GM19193 (cell line): Measurements from ENCODE around the gene NIPAL4.

ENCODE experiments used
- POLR2A ChIP-seq: IDR thresholded peaks from 4 replicates; pipeline ENCODE4 v1.6.1; 2011; ENCODE audit not compliant: insufficient read depth, insufficient read length; ENCODE audit errors: extremely low read depth

Gene NIPAL4

DNA sequence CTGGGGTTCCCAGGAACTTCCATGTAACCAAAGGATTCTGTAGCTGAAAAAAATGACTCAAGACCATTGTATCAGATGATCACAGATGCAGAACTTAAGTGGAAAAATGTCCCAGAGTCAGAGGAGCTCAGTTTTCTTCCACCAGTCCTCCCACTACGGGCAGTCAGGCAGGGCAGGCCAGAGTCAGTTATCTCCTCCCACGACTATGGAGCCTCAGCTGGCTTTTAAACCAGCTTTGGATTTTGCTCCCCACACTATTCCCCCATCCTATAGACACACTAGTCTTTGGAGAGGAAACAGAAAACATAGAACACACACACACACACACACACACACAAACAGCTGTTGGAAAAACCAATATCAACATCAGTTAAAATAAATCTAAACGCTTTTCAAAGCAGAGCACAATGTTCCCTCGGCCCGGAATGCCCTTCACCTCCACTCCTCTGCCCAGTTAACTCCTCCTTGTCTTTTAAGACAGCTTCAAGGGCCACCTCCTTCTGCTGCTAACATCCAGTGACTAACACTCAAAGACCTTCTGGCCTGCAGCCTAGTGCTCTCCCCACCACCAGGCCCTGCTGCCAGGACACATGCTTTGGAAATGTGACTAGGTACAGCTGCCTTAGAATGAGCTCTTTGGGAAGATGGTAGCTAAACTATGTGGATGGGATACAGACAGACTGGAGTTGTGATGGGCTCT is 56.8 kb downstream of the NIPAL4 start:
- no peak for TF ChIP-seq POLR2A

DNA sequence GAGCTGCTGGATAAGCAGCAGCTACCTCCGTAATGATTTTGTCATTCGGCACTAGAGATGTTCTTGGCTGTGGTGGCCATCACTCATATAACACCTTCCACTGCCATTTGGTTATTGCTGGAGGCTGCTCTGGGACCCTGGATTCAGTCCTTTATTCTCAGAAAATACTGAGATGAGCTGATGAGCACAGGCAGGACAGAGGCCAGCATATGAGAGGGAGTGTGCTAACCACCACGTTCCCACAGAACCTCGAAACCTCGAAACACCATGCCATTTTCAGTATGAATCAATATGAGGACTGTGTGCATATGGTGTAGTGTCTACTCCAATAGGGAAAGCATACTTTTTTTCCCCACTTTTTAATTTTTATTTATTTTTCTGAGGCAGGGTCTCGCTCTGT is 59.0 kb downstream of the NIPAL4 start:
- no peak for TF ChIP-seq POLR2A

DNA sequence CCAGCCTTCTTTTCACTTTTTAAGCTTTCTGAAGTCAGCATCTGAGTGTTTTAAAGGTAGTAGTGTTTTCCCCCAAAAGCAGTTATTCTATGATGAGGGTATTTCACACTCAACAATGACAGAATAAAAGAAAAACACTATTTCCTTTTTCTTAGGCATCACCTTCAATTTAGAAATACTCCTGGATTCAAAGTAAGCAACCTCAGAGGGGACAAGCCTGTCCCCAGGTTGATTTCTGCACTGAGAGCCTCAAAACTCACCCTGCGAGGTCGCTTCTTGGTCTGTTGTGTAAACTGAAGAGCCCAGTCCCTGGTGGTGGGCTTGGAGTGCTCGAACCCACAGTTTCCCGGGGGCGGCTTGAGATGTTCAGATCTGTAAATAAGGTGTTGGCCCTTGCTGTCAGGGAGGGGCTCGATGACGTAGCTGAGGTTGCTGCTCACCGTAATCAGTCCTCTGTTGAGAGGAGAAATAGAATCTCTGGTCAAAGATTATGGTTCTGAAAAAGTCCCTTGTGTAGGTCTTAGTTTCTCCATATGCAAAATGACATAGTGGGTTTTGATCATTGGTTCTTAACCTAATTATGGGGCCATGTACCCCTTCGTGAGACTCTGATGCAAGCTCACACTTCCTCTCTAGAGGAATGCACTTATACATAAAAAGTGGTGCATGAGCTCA is 59.7 kb downstream of the NIPAL4 start:
- peak; percentile 47 for TF ChIP-seq POLR2A

DNA sequence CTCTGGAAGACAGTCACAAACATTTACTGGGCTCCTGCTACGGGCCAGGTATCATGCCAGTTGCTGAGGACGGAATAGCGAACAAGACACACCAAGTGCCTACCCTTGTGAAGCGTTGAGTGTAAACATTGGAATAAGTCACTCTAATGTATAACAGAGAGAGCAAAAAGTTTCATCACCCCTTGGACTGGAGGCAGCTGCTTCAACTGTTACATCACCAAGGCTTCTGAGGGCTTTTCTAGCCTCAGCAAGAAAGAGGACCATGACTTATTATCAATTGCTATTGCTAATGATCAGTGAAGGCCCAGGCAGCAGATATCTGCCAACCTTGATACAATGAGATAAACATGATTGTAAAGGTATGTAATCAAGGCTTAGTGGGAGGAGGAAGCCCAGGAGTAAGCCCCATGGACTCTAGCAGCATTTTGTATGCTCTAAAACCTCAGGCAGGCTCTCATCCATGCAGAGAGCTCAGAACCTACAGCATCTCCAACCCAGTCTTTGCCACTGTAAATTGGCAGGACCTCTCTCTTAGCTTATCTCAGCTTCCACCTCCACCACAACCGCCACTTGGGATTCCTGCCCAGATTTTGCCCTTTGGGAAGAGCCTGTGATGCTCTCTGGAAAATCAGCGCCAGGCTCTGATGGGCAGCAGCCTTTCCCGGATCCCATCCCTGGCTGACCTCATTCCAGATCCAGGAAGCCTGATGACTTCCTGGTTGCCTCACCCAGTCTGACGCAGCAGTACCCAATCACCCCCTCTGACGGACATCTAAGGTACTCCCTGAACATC is 61.1 kb downstream of the NIPAL4 start:
- no peak for TF ChIP-seq POLR2A

DNA sequence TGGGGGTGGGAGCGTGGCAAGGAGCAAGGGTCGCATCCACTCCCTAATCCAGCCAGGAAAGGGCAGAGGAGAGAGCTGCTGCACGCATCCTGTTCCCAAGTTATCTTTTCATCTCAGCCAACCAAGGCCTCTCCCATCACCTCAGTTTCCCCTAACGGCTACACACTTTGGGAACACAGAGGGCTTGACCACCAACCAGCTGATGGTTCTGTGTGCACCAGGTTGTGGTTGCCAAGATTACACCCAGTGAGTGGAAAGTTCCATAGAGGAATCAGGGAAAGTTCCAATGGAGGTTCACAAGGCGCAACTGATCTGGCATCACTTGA is 61.7 kb downstream of the NIPAL4 start:
- no peak for TF ChIP-seq POLR2A

DNA sequence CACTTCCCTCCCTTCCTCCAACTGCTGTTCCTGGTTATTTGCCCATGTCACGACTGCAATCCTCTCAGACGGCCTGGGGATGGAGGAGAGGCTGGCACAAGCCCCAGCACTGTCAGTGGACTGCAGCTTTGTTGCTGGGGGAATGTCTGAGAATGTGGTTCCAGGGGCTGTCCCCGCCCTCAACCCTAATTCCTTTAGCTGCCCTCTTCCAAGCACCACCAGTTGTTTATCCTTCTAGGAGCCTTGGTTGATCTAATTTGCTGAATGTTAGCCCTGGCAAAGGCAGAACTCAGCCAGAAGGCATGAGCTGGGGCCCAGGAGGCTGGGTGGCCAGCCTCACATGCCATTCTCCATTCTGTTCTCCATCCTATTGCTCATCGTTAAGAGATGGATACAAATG is 64.0 kb downstream of the NIPAL4 start:
- TF ChIP-seq POLR2A: no peak
